GM21723 (cell line): ENCODE measurements around the gene PRH1.

Experiments used
- ATAC-seq: cut with Tn5 transposase; IDR thresholded peaks from one replicate; pipeline ENCODE4 v1.9.1; 2021; ENCODE audit warnings: mild to moderate bottlenecking, moderate library complexity; ENCODE audit not compliant: unreplicated experiment

The PRH1 gene

GRCh38 chr12:10842862-10843261, 41.2 kb downstream of the PRH1 start:
- no peak for ATAC-seq

- ATAC-seq = no peak
These were observed 45.6 kb downstream of the PRH1 start for GRCh38 chr12:10838461-10838860.
